SH-SY5Y (cell line): ENCODE results near the gene CCDC40.

Experiments used
- GATA2 ChIP-seq: IDR thresholded peaks from 2 replicates; pipeline ENCODE4 v1.6.1; 2011; ENCODE audit warnings: mild to moderate bottlenecking, low read depth, low read length
- GATA3 ChIP-seq: IDR thresholded peaks from 2 replicates; pipeline ENCODE4 v1.6.1; 2011; ENCODE audit warnings: low read depth, mild to moderate bottlenecking, low read length, moderate library complexity

DNA sequence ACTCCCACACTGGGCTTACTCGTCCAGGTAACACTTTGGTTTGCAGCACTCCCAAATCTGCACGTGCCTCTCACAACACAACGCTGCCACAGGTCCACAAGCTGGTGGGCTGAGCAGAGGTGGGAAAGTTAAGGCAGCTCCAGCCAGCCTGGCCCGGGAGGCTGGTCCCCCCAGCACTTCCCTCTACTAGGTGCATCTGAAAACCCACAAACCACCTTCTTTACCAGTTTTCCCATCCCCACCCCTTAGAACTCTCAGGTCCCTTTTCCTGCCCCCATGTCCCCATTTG is 63.5 kb downstream of the CCDC40 start:
- TF ChIP-seq GATA2 (no peak), GATA3 (no peak)
